Inflammatory macrophage (primary cell): Measurements from ENCODE around the gene EFHC1.
"Not testable (repeated sequence)": the region's sequence is repeated elsewhere in the genome, so short reads cannot be mapped to it uniquely, and the experiment has no call there.

ENCODE experiments used
- DNase-seq, 2 donors: peaks; one replicate each; pipeline ENCODE4 v3.0.0-alpha.2; 2020 to 2022
- total RNA-seq, 18 experiments: gene quantifications; one replicate each; lab custom pipeline; 2026; ENCODE audit warnings: mixed read lengths in 6 of 18, inconsistent platforms in 2 of 18; lab: John Stamatoyannopoulos, UW

The EFHC1 gene, protein sequence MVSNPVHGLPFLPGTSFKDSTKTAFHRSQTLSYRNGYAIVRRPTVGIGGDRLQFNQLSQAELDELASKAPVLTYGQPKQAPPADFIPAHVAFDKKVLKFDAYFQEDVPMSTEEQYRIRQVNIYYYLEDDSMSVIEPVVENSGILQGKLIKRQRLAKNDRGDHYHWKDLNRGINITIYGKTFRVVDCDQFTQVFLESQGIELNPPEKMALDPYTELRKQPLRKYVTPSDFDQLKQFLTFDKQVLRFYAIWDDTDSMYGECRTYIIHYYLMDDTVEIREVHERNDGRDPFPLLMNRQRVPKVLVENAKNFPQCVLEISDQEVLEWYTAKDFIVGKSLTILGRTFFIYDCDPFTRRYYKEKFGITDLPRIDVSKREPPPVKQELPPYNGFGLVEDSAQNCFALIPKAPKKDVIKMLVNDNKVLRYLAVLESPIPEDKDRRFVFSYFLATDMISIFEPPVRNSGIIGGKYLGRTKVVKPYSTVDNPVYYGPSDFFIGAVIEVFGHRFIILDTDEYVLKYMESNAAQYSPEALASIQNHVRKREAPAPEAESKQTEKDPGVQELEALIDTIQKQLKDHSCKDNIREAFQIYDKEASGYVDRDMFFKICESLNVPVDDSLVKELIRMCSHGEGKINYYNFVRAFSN
- 0.59 to 6.0 (median 2.7) reads per million in 18 experiments for total RNA-seq

DNA sequence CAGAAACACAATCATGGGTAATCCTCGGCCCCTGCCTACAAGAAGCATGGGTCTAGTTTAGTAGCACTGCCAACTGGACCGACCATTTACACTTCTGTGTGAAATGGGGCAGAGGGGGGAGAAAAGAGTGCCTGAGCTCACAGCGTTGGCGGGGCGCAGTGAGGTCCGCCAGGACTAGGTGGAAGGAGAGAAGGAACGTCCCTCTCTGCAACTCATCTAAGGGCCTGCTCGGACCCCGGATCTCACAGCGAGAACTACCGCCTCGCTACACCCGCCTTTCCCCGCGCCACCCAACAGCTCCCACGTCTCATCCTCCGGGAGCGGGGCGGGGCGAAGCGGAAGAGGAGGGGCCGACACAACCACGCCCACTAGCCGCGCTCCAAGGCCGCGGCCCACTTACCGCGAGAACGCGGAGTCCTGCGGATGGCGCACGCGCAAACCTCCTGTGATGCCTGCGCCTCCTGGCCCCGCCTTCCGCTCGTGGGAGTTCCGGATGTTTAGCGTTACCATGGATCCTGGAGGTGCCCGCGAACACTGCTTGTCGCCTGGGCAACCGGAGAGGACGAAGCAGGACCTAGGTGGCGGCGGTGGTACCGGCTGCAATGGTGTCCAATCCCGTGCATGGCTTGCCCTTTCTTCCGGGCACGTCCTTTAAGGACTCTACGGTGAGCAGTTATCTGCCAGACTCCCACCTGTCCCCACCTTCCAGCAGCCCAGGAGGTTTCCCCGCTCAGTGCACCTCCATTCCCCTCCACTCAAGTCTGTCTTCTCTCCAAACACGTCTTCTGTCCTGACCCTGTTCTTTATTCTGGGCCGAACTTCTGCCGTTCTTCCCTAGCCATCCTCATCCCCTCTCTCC is at the start of gene EFHC1:
Gene EFHC1 (plus strand): TSS at position 534 of the 859 bp plus-strand sequence. CDS start 69 bp downstream, at position 603.
- DNase-seq: peak; percentile 97 to 99

DNA sequence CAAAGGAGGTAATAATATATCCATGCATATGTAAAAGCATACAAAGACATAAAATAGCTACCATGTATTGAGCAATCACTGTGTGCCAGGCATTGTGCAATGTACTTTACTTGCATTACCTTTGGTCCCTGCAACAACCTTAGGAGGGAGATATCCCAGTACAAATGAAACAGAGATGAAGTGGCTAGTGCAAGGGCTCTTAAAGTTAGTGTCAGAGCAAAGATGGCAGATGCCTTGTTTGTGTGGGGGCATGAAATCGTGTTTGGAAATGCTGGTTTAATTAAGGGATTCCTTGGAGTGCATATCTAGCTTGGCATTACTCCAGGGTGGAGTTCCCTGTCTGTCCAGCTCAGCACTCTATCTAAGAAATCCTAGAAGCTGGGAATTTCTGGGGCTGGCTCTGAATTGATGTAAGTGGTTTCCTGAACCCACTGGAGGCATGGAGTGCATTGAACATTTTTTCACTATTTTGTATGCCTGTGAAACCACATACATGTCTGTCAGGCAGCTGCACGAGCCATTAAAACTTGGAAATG is 48.4 kb upstream of the EFHC1 start:
- DNase-seq: no peak

DNA sequence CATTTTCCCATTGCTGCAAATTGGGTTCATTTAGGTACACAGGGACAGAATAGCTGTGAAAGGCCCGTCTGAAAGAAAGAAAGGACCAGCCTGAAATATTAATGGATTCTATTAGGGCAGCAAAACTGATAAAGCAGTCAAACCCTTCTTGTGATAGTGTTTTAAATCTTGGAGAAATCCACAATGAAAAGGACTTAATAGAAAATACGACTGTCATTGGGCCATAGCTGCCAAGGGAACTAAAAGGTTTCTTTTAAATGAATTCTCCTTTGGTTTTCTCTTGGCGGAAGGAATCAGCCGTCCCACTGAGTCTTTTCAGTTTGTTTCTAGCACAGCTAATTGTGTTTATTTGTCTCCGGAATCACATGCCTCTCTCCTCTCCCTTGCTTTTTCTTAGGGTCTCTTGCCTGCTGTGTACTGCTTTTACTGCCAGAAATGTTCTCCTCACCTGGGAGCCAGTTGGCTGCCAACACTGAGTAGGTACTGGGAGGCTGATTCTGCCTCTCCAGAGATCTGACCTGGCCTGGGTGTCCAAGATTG is 46.9 kb upstream of the EFHC1 start:
- DNase-seq: no peak

DNA sequence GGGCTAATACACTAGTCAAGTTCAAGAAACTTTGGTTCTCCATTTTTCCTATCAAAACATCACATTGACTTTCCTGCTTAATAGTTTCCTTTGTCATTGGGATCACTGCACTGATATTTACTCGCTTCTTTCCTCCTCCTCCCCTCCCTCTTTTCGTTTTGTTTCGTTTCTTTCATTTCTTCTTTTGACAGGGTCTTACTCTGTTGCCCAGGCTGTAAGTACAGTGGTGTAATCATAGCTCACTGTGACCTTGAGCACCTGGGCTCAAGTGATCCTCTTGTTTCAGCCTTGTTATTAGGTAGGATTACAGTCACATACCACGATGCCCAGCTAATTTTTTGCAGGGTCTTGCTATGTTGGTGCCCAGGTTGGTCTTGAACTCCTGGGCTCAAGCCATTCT is 45.9 kb upstream of the EFHC1 start:
- no peak for DNase-seq

DNA sequence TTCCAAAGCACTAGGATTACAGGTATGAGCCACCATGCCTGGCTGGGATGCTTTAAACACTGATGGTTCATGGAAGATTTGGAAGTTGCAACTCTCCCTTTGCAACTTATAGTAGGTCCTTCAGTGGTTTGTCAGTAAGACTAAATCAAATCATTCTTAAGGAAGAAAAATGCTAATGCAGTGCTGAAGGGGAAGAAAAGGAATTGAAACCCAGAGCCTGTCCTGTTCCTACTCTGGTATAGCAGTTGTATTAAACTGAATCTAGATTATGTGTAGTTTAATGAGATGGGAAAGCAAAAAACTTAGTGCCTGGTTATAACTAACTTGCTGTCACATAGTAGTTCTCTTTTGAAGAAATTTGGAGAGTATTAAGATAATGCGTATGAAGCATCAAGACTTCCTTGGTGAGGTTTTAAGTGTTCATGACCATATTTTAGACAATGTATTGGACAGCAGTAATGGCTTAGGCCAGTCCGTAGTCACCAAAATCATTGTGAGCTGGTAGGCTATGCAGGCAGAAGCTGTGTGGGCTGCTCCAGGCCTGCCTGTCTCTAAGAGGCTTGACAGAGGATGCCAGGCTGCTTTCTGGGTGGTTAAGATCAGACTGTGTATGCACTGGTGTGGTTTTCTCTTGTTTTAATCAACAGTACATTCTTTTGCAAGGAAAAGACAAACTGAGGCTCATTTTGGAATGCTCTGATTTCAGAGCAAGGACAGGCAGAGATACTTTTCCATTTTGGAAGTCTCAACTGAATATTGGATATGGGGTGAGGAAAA is 44.2 kb upstream of the EFHC1 start:
- DNase-seq: no peak

DNA sequence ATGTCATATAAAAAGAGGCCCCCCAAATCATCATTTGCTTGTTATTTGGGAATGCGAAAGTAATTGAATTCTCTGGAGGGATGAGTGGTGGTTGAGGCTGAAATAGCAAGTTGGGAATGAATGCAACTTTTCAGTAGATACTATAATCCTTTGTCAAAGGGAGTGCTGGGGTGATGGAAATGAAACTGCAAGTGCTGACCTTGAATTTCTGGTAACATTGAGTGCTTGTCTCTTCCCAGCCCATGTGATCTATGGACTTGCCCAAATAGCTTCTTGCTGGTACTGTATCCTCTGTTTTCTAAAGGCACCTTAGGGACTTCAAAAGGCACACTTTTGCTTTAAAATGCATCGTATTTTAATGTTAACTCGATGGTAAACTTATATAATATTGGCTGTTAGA is 43.4 kb upstream of the EFHC1 start:
- no peak for DNase-seq

DNA sequence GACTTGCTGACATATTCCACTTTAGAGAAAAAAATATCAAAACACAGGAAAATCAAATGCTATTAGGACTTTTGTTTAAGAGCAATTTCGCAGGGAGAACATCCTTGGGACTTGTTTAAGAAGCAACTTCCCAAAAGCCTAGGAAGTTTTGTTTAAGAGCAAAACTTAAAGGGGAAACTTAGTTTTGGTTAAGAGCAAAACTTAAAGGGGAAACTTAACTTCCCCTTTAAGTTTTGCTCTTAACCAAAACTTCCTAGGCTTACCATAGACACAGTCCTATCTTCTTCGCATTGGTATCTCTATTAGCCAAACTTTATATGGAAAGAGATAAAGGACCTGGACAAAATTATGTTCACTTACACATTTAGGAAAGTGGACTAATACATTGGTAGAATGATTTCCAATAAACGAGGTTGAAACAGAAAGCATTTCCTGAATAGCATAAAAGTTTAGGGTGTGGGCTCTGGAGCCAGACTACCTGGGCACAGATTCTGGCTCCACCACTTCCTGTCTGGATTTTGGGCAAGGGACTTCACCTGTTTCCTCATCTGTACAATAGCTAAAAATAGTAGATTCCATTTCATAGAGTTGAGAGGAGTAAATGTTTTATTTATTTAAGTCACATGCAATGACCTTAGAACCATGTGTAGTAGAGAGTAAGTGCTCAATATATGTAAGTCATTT is 42.5 kb upstream of the EFHC1 start:
- DNase-seq: peak; percentile 37 to 55

DNA sequence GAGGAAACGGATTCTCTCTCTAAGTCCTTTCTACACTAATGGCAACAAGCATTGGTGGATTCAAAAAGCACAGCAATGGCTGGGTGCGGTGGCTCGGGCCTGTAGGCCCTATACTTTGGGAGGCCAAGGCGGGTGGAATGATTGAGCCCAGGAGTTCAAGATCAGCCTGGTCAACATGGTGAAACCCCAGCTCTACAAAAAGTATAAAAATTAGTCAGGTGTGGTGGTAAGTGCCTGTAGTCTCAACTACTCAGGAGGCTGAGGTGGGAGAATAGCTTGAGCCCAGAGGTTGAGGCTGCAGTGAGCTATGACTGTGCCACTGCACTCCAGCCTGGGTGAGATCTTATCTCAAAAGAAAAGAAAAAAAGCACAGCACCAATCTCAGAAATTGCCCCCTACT is 38.9 kb upstream of the EFHC1 start:
- DNase-seq: no peak

DNA sequence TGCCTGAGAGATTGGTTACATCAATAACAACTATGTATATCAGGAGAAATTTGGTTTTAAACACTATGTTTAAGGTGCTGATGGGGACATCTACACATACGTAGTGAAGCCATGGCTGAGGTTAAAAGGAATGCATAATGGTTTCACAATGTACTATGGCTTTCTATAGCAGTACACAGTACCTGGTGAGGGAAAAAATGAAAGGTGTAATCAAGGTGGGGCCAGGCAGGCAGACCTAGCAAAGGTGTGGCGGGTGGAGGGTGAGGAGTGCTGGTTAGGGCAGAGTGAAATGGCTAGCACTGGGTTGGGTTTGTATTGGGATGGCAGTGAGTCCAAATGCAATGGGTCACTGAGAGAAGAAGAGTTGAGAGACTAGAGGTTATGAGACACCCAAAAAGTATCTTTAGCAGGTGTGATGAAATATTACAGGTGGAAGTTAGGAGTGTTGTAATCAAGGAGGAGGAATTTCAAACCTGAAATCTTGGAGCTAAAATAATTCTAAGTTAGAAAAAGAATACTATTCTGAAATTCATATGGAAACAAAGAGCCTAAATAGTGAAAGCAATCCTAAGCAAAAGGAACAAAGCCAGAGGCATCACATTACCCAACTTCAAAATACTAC is 35.9 kb upstream of the EFHC1 start:
- DNase-seq: no peak

DNA sequence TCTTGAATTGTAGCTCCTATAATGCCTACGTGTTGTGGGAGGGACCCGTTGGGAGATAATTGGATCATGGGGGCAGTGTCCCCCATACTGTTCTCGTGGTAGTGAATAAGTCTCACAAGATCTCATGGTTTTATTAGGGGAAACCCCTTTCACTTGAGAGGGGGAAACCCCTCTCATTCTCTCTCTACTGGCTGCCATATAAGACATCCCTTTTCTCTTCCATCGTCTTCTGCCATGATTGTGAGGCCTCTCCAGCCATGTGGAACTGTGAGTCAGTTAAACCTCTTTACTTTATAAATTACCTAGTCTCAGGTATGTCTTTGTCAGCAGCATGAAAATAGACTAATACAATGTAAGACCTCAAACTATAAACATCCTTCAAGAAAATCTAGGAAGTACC is 35.1 kb upstream of the EFHC1 start:
- DNase-seq: no peak

DNA sequence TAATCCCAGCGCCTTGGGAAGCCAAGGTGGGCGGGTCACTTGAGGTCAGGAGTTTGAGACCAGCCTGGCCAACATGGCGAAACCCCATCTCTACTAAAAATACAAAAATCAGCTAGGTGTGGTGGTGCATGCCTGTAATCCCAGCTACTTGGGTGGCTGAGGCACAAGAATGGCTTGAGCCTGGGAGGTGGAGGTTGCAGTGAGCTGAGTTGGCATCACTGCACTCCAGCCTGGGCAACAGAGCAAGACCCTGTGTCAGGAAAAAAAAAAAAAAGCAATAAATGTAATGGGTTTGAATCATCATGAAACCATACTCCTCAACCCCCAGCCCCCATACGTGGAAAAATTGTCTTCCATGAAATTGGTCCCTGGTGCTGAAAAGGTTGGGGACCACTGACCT is 32.0 kb upstream of the EFHC1 start:
- DNase-seq: not testable (repeated sequence)

DNA sequence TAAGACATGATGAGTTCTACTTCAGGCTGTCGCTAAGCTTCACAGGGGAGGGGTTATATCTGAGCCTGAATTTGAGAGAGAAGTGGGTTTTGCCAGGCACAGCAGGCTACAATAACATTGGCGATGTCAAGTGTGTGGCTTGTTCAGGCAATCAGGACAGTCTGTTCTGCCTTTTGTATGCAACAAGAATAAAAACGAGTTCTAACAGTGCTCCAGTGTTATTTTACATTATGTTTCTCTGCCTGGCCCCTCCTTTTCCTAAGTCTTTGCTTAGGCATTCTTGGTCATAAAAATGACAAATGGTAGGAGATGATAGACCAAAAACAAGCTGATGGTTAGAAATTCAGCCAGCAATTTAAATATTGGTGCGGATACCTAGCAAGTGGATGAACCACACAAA is 31.4 kb upstream of the EFHC1 start:
- DNase-seq: no peak

DNA sequence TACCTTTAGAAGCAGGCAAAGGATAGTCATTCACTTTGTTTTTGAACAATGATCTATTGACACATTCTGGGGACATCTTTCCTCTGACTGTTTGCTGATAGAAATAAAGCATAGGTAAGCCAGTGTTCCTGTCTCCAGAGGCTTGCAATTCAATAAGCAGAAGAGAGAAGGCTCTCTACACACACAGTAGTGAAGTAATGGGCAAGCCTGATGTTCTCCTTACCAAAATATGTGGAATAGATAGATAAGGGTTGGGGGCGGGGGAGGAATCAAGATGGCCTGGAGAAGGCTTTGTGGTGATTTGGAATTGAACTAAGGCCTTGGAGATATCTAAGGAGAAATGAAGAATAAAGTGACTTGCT is 30.9 kb upstream of the EFHC1 start:
- no peak for DNase-seq

DNA sequence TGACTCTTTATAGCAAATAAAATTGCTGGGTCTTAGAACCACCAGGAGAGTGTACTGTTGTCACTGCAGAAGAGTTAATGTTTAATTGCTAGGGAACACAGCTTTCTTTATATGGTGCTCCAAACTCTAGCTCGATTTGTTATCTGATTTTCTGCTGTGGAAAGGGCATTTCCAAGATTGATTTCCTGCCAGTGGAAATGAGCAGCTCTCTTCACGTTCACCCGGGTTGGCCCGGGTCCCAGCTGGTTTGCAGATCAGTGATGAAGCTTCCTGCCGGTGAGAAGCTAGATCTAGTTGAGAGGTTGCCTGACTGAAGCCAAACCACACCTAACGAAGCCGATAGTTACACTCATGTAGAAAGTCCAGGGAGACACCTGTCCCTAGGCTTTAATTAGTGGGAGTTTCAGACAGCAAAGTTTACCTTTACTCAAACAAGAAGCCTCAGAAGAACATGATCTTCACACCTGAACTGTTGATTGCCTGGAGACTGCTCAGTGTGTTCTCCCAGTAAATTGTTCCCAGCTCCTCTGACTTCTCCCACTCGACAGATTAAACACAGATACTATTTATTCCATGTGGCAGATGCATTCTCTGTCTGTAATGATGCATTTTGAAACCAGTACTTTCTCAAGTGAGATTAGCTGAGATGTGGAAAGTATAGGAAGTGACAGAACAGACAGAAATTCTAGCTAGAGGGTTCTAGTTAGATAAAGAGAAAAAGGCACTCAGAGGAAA is 30.3 kb upstream of the EFHC1 start:
- no peak for DNase-seq

DNA sequence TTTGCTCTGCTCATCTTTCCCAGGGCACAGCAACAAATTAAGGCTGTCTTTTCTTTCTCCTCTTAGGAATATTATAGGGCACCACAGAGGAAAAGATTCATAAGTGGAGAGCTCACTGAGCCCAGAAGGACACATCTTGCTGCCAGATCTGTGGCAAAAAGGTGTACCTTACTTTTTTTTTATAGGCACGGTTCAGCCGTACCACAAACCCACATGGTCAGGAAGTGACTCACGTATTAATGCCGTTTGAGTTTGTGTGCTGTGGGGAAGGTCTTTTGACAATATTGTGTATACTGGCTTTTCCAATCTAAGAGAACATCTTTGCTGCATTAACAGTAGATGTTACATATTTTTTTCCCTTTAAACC is 29.8 kb upstream of the EFHC1 start:
- DNase-seq: no peak

DNA sequence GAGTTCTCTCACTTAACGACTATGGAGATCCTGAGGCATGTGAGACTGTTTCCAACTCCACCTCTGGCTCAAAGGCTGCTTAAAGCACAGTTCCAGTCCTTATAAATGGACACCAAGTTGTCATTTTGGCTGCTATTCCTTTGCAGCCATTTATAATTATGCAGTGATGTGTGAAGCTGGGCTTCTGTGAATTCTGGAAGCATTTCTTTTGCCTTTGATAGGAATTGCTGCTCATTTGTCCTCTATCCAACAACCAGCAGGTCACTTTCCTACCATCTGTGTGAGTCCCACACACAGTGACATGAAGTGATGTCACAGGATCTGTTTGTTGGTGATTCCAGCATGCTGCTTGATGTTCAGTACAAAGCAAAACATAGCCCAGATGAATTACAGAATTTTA is 28.5 kb upstream of the EFHC1 start:
- no peak for DNase-seq

DNA sequence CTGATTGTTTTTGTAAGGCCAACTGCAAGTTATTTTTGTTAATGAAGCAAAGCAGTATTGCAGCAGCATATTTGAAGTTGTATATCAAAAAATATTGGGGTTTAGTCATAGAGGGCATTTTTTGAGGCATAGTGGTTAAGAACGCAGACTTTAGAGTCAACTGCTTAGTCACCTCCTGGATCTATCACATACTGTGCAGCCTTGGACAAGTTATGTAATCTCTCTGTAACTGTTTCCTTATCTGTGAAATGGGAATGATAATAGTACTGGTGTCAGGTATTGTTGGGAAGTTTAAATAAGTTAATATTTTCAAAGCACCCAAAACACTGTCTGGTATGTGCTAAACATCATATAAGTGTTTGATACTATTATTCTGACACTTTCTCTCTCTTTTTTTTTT is 27.2 kb upstream of the EFHC1 start:
- DNase-seq: no peak

DNA sequence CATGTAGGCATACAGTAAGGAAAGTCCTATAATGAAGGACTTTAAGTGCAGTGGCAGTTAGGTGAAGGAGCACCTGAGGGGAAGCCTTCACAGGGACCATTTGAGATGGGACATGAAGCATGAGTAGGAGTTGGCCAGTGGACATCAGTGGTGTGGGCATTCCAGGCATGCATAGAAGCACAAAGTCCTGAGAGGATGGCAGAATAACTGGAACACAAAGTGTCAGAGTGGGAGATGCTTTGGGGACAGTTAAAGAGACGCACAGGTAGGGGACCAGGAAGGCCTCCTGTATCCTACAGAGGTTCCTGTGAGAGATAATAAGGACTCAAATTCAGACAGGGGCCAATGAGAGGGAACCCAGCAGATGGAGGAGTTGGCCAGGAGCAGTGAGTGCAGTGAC is 26.4 kb upstream of the EFHC1 start:
- no peak for DNase-seq

DNA sequence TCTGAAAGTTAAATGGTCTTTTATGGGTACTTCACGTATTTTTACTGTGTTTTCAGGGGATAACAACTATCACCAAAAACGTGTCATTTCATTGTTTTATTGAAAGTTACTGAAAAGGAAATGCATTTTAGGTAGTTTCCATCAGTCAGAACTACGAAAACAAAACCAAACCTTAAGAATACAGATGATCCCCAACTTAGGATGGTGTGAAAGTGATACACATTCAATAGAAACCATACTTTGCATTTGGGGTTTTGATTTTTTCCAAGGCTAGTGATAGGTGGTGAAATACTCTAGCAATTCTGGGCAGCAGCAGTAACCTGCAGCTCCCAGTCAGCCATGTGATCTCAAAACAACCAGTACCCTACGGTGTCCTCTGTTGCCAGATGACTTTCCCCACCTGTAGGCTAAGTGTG is 25.9 kb upstream of the EFHC1 start:
- no peak for DNase-seq

DNA sequence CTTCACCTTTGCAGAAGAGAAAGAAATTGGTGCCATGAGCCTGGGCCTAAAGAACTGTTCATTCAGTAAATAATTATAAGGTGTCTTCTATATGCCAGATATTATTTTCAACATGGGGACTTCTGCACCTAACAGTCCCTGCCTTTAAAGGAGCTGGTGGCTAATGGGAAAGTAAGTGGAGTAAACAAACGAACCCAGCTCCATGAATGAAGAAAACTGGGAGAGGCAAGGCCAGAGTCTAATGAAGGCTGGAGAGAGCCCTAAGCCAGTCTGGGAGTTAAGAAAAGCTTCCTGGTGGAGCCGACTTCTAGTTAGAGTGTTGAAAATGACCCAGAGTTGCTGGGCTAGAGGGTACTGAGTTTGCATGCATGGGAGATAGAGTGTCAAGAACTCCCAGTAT is 24.2 kb upstream of the EFHC1 start:
- no peak for DNase-seq
